ENCODE data around the gene RRP1B. TPM values are rescaled to one million over a fixed set of nuclear protein-coding genes. Genes with fewer than 3 reads are reported as not detected.
"Not testable (repeated sequence)": the region's sequence is repeated elsewhere in the genome, so short reads cannot be mapped to it uniquely, and the experiment has no call there.

The RRP1B gene
- total RNA-seq, 1 donor from 2014 or later = 20.8 TPM

GRCh38 chr21:43669828-43670605 is 10.7 kb downstream of the RRP1B start:
- no peak for DNase-seq (ENCODE audit: low read depth in 2 of 2)

- no peak for DNase-seq (ENCODE audit: low read depth in 2 of 2)
Measured at GRCh38 chr21:43675871-43676270, 16.5 kb downstream of the RRP1B start.

GRCh38 chr21:43676391-43676790 is 17.0 kb downstream of the RRP1B start:
- no peak for DNase-seq (ENCODE audit: low read depth in 2 of 2)

- no peak for DNase-seq (ENCODE audit: low read depth in 2 of 2)
Measured at GRCh38 chr21:43679951-43680350, 20.6 kb downstream of the RRP1B start.

GRCh38 chr21:43680421-43680820 is 21.1 kb downstream of the RRP1B start:
- not testable (repeated sequence) for DNase-seq (ENCODE audit: low read depth in 2 of 2)

GRCh38 chr21:43681650-43682049 is 22.3 kb downstream of the RRP1B start:
- DNase-seq (ENCODE audit: low read depth in 2 of 2) = no peak

GRCh38 chr21:43684424-43684823 is 25.1 kb downstream of the RRP1B start:
- peak; percentile 27 to 87 for DNase-seq (ENCODE audit: low read depth in 2 of 2)

GRCh38 chr21:43686811-43687565 is 27.6 kb downstream of the RRP1B start:
- no peak for DNase-seq (ENCODE audit: low read depth in 2 of 2)

- peak in 1 of 2 donors; percentile 54 for DNase-seq (ENCODE audit: low read depth in 2 of 2)
Measured at GRCh38 chr21:43687566-43688399, 28.4 kb downstream of the RRP1B start.

GRCh38 chr21:43688906-43689305 is 29.5 kb downstream of the RRP1B start:
- no peak for DNase-seq (ENCODE audit: low read depth in 2 of 2)

GRCh38 chr21:43689556-43690337 is 30.4 kb downstream of the RRP1B start:
- DNase-seq (ENCODE audit: low read depth in 2 of 2) = no peak

GRCh38 chr21:43690346-43690745 is 31.0 kb downstream of the RRP1B start:
- no peak for DNase-seq (ENCODE audit: low read depth in 2 of 2)

GRCh38 chr21:43691086-43691795 is 31.9 kb downstream of the RRP1B start:
- DNase-seq (ENCODE audit: low read depth in 2 of 2) = no peak

- no peak for DNase-seq (ENCODE audit: low read depth in 2 of 2)
Measured at GRCh38 chr21:43691801-43692200, 32.4 kb downstream of the RRP1B start.

- DNase-seq (ENCODE audit: low read depth in 2 of 2) = no peak
Measured at GRCh38 chr21:43692949-43693348, 33.6 kb downstream of the RRP1B start.

GRCh38 chr21:43693981-43694380 is 34.6 kb downstream of the RRP1B start:
- DNase-seq (ENCODE audit: low read depth in 2 of 2) = no peak

GRCh38 chr21:43694437-43695079 is 35.2 kb downstream of the RRP1B start:
- DNase-seq (ENCODE audit: low read depth in 2 of 2) = no peak

GRCh38 chr21:43696214-43696613 is 36.9 kb downstream of the RRP1B start:
- DNase-seq (ENCODE audit: low read depth in 2 of 2) = no peak

GRCh38 chr21:43697758-43698643 is 38.6 kb downstream of the RRP1B start:
- DNase-seq (ENCODE audit: low read depth in 2 of 2) = no peak
